Islet of Langerhans (tissue), 1 donor: ENCODE measurements around the gene ABCB1.
"Not testable (repeated sequence)": the region's sequence is repeated elsewhere in the genome, so short reads cannot be mapped to it uniquely, and the experiment has no call there.

ENCODE experiments used
- FAIRE-seq: peaks from one replicate; lab custom pipeline; 2011; peaks lifted over from hg19 to GRCh38; lab: Jason Lieb, UNC

Gene ABCB1

GRCh38 chr7:87574630-87575029, 26.1 kb downstream of the ABCB1 start:
- peak; percentile 78 for FAIRE-seq

- not testable (repeated sequence) for FAIRE-seq
Measured at GRCh38 chr7:87572513-87572912, 28.2 kb downstream of the ABCB1 start.

DNA sequence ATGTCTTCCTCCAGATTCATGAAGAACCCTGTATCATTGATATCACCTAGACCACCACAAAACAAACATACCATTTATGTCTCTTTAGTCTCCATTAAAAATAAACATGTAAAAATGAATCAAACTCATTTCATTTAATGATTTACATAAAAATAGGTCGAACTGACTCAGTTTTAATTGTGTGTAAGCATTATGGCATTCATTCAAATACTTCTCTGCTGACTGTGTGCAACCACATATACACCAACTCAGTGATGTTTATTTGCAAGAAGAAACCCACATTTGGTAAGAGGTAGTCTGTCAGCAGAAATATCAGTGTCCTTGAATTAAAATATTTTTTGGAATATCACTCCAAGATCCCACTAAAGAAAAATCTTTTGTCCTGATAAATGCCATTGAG, 30.5 kb downstream of the ABCB1 start:
- peak; percentile 21 for FAIRE-seq

DNA sequence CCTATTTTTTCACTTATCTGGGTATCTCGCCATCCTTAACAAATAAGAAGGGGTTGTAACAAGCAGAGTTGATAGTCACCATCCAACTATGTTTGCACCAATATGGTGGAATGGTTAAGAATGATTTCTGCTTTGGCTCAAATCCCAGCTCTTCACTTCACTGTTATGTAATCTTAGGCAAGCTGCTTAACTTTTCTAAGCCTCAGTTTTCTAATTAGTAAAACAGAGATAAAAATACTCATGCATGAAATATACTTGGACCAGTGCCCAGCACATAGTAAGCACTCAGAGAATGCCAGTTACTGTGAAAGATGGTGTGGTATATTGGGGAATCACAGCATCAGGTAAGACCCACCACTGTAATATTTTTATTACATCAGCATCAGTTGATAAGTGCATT, 33.6 kb downstream of the ABCB1 start:
- no peak for FAIRE-seq

DNA sequence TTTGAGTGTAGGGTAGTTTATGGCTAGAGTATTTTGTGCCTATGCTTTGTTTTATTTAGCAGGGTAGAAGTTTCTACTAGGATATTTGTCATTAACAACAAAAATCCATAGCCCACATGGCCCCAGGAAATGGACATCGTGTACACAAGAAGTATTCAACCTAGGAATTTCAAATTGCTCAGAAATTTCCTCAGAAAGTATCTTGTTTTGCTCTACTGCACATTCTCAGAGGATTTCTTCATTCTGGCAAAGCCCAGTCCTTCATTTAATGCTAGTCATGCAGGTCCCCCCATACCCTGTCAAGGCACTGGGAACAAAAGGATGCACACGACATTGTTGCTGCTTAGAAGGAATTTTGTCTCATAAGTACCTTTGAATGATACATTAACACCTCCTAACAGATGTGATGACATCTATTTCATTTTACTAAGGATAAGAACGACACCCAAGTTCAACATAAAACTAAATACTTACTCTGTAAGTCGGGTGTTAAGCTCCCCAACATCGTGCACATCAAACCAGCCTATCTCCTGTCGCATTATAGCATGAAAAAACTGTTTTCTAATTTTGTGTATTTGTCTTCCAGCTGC, 34.3 kb downstream of the ABCB1 start:
- FAIRE-seq = no peak

DNA sequence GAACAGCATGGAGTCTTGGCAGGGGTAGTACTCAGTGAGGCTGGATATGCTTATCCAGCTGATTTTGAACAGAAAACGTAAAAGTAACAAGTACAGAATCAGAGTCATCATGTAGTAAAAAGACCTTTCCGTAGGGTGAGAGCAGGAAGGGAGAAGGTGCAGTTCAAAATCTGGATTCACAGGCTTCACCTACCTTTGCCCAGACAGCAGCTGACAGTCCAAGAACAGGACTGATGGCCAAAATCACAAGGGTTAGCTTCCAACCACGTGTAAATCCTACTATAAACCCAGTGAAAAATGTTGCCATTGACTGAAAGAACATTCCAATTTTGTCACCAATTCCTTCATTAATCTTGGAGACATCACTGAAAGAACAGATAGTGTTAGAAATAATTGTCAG, 34.8 kb downstream of the ABCB1 start:
- FAIRE-seq = no peak

- peak; percentile 33 for FAIRE-seq
Measured at GRCh38 chr7:87564296-87564963, 36.3 kb downstream of the ABCB1 start.

GRCh38 chr7:87561702-87562101, 39.0 kb downstream of the ABCB1 start:
- no peak for FAIRE-seq

DNA sequence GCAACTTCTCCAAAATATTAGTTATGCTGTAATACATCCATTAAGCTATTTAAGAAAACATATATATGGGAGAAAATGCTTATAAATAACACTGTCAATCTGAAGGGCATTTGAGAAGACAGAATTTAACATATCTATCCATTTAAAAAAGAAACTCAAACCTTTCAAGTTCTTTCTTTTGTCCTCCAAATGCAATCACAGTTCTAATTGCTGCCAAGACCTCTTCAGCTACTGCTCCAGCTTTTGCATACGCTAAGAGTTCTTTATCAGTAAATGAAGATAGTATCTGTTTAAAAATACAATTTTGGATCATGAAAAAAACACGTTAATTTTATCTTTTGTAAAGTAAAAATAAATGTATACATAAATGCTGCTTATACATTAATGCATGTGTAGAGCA, 39.6 kb downstream of the ABCB1 start:
- no peak for FAIRE-seq

- no peak for FAIRE-seq
Measured at GRCh38 chr7:87552351-87552900, 48.3 kb downstream of the ABCB1 start.

GRCh38 chr7:87548123-87548919, 52.4 kb downstream of the ABCB1 start:
- no peak for FAIRE-seq

DNA sequence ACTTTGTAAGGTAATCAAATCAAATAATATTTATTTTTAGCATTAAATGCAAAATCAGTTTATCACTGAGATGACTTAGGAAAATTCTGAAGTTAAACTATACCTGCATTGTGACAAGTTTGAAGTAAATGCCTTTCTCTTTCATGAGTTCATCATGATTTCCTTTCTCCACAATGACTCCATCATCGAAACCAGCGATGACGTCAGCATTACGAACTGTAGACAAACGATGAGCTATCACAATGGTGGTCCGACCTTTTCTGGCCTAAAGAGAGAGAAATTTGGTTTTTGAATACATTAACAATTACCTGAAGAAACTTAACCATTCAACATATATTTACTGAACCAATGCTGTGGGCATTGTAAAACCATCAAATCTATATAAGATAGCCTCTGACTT, 54.9 kb downstream of the ABCB1 start:
- FAIRE-seq = peak; percentile 33

DNA sequence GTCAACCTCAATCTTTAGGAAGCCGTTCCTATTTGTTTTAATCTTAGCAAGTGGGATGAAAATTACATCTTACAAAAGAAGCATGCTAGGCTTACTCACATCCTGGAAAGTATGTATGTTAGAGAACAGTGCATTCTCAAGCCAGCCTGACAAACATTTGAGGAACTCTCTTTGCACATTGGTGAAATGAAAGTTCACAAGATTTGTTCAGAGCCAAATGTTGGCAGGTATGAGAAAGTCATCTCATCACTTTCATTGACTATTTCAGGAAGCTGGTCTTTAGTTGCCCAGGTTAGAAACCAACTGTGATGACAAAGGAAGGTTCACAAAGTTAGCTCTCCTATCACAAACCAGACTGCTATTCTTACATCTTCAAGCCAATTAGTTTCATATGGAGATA, 57.1 kb downstream of the ABCB1 start:
- FAIRE-seq = no peak

- FAIRE-seq = no peak
Measured at GRCh38 chr7:87541648-87542047, 59.0 kb downstream of the ABCB1 start.

GRCh38 chr7:87538052-87538451, 62.6 kb downstream of the ABCB1 start:
- FAIRE-seq = no peak

- no peak for FAIRE-seq
Measured at GRCh38 chr7:87534072-87534471, 66.6 kb downstream of the ABCB1 start.

DNA sequence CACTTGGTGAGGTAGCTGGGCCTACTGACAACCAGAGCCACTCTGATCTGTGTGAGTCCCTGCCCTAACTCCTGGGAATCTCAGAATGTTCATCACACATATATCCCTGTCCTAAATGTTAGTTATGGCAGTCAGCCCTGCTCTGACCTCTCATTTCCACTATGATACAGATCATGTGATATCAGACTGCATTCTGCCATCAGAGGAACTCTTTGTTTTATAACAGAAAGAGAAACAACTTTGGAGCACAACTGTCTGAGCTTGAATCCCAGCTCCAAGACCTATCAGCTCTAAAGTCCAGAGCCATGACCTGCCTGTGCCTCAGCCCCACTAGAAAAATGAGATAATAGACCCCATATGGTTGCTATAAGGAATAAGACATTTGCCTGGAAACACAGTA, 70.6 kb downstream of the ABCB1 start:
- FAIRE-seq = no peak

DNA sequence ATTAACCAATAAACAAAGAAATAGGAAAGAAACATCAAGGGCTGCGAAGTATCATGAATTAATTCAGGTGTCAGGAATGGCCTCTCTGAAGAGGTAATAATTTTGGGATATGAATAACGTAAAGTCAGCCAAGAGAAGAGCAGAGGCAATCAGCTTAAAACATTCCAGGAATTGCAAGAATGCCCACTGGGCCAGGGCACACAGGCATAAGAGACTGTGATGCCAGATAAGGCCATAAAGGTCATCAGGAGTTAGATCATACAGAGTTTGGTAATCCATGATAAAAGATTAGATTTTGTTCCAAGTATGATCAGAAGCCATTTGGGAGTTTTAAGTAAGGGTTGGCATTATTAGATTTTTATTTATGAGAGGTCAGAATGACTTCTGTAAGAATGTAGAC, 72.0 kb downstream of the ABCB1 start:
- FAIRE-seq = no peak

GRCh38 chr7:87518735-87519134, 81.9 kb downstream of the ABCB1 start:
- FAIRE-seq = no peak

DNA sequence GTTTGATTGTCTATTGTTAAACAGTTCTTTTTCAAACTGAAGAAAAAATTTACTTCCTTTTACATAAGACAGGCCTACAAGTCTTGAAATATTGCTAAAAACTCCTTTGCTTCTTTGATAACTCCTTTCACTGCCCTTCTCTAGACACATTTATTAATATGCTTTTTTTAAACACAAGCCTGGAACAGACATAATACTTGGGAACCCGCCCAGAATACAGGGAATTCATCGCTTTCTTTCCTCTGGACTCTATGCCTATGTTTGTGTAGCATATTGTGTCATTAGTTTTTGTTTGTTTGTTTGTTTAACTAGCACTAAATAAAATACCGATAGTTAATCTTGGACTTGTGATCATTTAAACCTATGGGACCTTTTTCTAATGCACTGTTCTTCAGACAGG, 82.8 kb downstream of the ABCB1 start:
- no peak for FAIRE-seq

GRCh38 chr7:87517136-87517815, 83.4 kb downstream of the ABCB1 start:
- FAIRE-seq = no peak

GRCh38 chr7:87513735-87514335, 86.8 kb downstream of the ABCB1 start:
- FAIRE-seq = no peak
